SU-DHL-6 (cell line): Measurements from ENCODE around the gene EXPH5.

ENCODE experiments used
- H2AFZ ChIP-seq: fragments of 200-600 bp; sonication (generic); 2 replicates; pipeline ENCODE4 v1.6.1; 2014; ENCODE audit warnings: low read depth, mild to moderate bottlenecking, moderate library complexity, mixed read lengths, antibody characterized with exemption, low read length; ENCODE audit not compliant: severe bottlenecking
- H3F3A ChIP-seq: fragments of 200-600 bp; shearing (Covaris generic); 2 replicates; pipeline ENCODE4 v1.6.0; 2016; ENCODE audit warnings: antibody characterized with exemption, mild to moderate bottlenecking; ENCODE audit not compliant: insufficient read depth
- H3K27ac ChIP-seq: fragments of 200-600 bp; sonication (generic); 2 replicates; pipeline ENCODE4 v1.5.1; 2016; ENCODE audit warnings: low read depth, mild to moderate bottlenecking, low read length, moderate library complexity, mixed read lengths
- H3K27me3 ChIP-seq: fragments of 200-600 bp; sonication (generic), shearing (Covaris generic); 2 replicates; pipeline ENCODE4 v1.6.0; 2014; ENCODE audit warnings: mild to moderate bottlenecking, low read length
- H3K36me3 ChIP-seq: fragments of 200-600 bp; sonication (generic); 2 replicates; pipeline ENCODE4 v1.6.1; 2014; ENCODE audit warnings: mild to moderate bottlenecking, low read length, mixed read lengths
- H3K4me2 ChIP-seq: fragments of 300-600, 200-600 bp; shearing (Covaris generic), sonication (generic); 2 replicates; pipeline ENCODE4 v1.6.0; 2014; ENCODE audit warnings: low read length, low read depth, mild to moderate bottlenecking; ENCODE audit not compliant: poor library complexity, severe bottlenecking
- H3K4me3 ChIP-seq: fragments of 200-600 bp; sonication (generic); 2 replicates; pipeline ENCODE4 v1.5.1; 2014; ENCODE audit warnings: antibody characterized with exemption, low read length, mild to moderate bottlenecking, mixed read lengths; ENCODE audit not compliant: insufficient read depth, poor library complexity, severe bottlenecking
- H3K79me2 ChIP-seq: fragments of 200-600 bp; sonication (generic); 2 replicates; pipeline ENCODE4 v1.6.1; 2014; ENCODE audit warnings: mild to moderate bottlenecking, low read length, moderate library complexity; ENCODE audit not compliant: insufficient read depth
- H3K9ac ChIP-seq: fragments of 200-600 bp; sonication (generic); 2 replicates; pipeline ENCODE4 v1.7.0; 2014; ENCODE audit warnings: mild to moderate bottlenecking, low read length
- H3K9me2 ChIP-seq: fragments of 200-600 bp; sonication (generic); replicated peaks from 2 replicates; pipeline ENCODE4 v1.6.1; 2014; ENCODE audit warnings: low read length; ENCODE audit not compliant: insufficient read depth
- H3K9me3 ChIP-seq: fragments of 200-600 bp; sonication (generic); 2 replicates; pipeline ENCODE4 v1.6.1; 2014; ENCODE audit warnings: low read length, mixed read lengths; ENCODE audit not compliant: insufficient read depth
- H4K20me1 ChIP-seq: fragments of 200-600 bp; sonication (generic); 2 replicates; pipeline ENCODE4 v1.6.1; 2014; ENCODE audit warnings: low read depth, mild to moderate bottlenecking, antibody characterized with exemption, low read length, moderate library complexity, mixed read lengths
- EZH2phosphoT487 ChIP-seq: fragments of 200-600 bp; sonication (generic), shearing (Covaris generic); conservative IDR thresholded peaks from 2 replicates; pipeline ENCODE4 v1.6.1; 2018; ENCODE audit warnings: mild to moderate bottlenecking, antibody characterized with exemption, low read length, moderate library complexity, mixed read lengths
- TF ChIP-seq, protein P1 (sequence below): fragments of 200-600 bp; sonication (generic); IDR thresholded peaks from one replicate; pipeline ENCODE4 v1.5.1; 2017; ENCODE audit warnings: antibody characterized with exemption, mild to moderate bottlenecking, low read length, moderate library complexity; ENCODE audit not compliant: insufficient read depth, poor library complexity, severe bottlenecking

The EXPH5 gene

DNA sequence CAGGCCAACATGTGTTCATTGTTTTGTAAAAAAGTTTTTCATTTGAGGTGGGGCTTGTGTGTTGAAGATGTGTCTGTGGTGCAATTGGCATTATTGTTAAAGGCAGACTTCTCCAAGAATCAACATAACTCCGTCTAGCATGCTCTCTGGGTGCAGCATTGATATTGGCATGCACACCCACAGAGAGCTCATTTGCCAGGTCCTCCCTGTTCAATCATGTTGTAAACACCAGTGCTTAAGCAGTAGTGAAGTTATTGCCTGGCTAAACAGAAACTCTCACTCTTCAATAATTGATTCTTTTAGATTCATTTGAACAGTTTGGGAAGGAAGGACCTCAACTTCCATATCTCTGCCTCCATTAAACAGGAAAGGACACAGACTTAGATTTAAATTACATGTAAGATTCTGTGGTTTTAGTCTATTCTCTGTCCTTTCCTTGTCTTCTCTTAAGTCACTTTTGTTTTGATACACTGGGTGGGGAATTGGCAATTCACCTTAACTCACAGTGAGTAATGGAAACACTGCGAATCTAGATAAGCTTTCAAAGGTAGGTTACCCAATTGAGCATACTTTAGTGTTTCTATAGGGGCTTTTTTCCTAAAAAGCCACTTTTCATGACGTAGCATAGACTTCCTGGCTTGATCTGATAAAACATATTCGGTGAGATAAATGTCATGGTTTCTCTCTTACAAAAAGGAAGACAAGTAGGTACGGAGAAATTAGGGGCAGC, 30.8 kb upstream of the EXPH5 start:
- no peak overlapping the region for H3K4me2 ChIP-seq
- no peaks in the 10 kb centered on the region for H3F3A ChIP-seq

GRCh38 chr11:108622341-108622740, 28.8 kb upstream of the EXPH5 start:
- Histone ChIP-seq H3K9me3 (no peaks in the 10 kb centered on the region), H3K9me2 (no peaks in the 10 kb centered on the region), H3F3A (no peaks in the 10 kb centered on the region), H3K36me3 (no peaks in the 10 kb centered on the region), H3K27ac (no peak overlapping the region), H3K4me2 (no peak overlapping the region), H4K20me1 (no peaks in the 10 kb centered on the region), H3K27me3 (no peaks in the 10 kb centered on the region), H3K4me3 (no peak overlapping the region), H3K9ac (no peak overlapping the region), H2AFZ (no peak overlapping the region), H3K79me2 (no peaks in the 10 kb centered on the region)
- no peak for TF ChIP-seq EZH2phosphoT487
- TF ChIP-seq, protein P1, sequence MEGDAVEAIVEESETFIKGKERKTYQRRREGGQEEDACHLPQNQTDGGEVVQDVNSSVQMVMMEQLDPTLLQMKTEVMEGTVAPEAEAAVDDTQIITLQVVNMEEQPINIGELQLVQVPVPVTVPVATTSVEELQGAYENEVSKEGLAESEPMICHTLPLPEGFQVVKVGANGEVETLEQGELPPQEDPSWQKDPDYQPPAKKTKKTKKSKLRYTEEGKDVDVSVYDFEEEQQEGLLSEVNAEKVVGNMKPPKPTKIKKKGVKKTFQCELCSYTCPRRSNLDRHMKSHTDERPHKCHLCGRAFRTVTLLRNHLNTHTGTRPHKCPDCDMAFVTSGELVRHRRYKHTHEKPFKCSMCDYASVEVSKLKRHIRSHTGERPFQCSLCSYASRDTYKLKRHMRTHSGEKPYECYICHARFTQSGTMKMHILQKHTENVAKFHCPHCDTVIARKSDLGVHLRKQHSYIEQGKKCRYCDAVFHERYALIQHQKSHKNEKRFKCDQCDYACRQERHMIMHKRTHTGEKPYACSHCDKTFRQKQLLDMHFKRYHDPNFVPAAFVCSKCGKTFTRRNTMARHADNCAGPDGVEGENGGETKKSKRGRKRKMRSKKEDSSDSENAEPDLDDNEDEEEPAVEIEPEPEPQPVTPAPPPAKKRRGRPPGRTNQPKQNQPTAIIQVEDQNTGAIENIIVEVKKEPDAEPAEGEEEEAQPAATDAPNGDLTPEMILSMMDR: no peak

More for the DNA sequence above, 30.8 kb upstream of the EXPH5 start:
- H3K36me3 ChIP-seq: no peaks in the 10 kb centered on the region
- H3K9ac ChIP-seq: no peak overlapping the region
- no peaks in the 10 kb centered on the region for H3K9me2 ChIP-seq
- no peak overlapping the region for H3K27ac ChIP-seq
- TF ChIP-seq EZH2phosphoT487: no peak
- TF ChIP-seq, protein P1: no peak
- H3K27me3 ChIP-seq: no peaks in the 10 kb centered on the region
- H3K4me3 ChIP-seq: no peak overlapping the region
- no peaks in the 10 kb centered on the region for H4K20me1 ChIP-seq
- peaks cover 7% of the 10 kb centered on the region; the same call in 1 of the 2 replicates for H3K9me3 ChIP-seq
- H2AFZ ChIP-seq: no peak overlapping the region
- no peaks in the 10 kb centered on the region for H3K79me2 ChIP-seq

- Histone ChIP-seq H3K79me2 (no peaks in the 10 kb centered on the region), H3K27me3 (no peaks in the 10 kb centered on the region), H3K36me3 (no peaks in the 10 kb centered on the region), H3K4me3 (no peak overlapping the region), H3K4me2 (no peak overlapping the region), H3K9me2 (no peaks in the 10 kb centered on the region), H2AFZ (no peak overlapping the region), H3K27ac (no peak overlapping the region), H4K20me1 (no peaks in the 10 kb centered on the region), H3F3A (no peaks in the 10 kb centered on the region), H3K9me3 (no peaks in the 10 kb centered on the region), H3K9ac (no peak overlapping the region)
- no peak for TF ChIP-seq EZH2phosphoT487
- TF ChIP-seq, protein P1: no peak
Observed at GRCh38 chr11:108620958-108621772, 27.6 kb upstream of the EXPH5 start.
